ENCODE measurements around the gene DUS3L.

DUS3L gene, protein sequence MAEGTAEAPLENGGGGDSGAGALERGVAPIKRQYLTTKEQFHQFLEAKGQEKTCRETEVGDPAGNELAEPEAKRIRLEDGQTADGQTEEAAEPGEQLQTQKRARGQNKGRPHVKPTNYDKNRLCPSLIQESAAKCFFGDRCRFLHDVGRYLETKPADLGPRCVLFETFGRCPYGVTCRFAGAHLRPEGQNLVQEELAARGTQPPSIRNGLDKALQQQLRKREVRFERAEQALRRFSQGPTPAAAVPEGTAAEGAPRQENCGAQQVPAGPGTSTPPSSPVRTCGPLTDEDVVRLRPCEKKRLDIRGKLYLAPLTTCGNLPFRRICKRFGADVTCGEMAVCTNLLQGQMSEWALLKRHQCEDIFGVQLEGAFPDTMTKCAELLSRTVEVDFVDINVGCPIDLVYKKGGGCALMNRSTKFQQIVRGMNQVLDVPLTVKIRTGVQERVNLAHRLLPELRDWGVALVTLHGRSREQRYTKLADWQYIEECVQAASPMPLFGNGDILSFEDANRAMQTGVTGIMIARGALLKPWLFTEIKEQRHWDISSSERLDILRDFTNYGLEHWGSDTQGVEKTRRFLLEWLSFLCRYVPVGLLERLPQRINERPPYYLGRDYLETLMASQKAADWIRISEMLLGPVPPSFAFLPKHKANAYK

DNA sequence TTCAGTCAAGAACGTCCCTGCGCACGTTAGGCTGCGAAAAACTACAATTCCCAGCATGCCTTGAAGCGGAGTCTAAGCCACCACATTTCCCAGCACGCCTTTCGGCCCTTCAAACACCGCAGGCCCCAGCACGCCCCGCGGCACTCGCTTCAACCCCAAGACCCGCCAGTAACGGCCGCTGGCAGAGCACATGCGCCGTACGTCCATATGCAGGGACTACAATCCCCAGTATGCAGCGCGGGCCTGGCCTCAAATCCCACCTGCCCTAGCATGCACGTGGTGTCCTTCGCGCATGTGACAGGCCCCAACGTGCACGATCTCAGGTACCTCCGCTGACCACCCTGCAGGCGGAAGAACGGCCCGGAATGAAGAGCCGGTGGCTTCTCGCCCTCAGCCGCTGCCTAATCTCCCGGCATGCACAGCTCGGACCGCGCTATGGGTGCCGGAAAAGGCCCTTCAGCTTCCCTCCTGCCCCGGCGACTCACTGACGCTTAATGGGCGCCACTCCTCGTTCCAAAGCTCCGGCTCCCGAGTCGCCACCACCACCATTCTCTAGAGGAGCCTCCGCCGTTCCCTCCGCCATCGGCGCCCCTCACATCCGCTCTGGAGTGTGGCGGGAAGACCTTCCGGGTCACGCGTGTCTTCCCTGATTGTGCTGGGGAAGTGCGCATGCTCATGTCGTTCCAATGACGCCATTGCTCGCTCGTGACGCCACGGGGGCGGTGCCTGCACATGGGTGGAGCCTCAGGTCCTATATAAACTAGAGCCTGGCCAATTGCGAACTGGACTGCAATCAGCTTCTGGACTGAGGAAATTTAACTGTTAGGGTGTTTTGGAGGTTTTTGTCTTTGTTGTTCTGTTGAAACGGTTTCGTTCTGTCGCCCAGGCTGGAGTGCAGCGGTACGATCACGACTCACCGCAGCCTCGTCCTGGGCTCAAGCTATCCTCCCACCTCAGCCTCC lies at the start of gene DUS3L:
Gene DUS3L (minus strand): TSS at position 605 of the 962 bp plus-strand sequence. CDS start 22 bp downstream, at position 583.
- no peaks in the 10 kb centered on the region for H3K27me3 ChIP-seq (ENCODE audit: control insufficient read depth, insufficient read depth, low read length)
- peaks cover 12% of the 10 kb centered on the region for H3K36me3 ChIP-seq (ENCODE audit: control insufficient read depth, insufficient read depth, low read length)
- H3K9ac ChIP-seq (ENCODE audit: low read length), result peak within 1 kb of the TSS; percentile 66
- H3K4me3 ChIP-seq (ENCODE audit: low read length), result peak within 1 kb of the TSS; percentile 59
- no peaks in the 10 kb centered on the region for H3K9me3 ChIP-seq (ENCODE audit: control insufficient read depth, low read length)
- peaks cover 10% of the 10 kb centered on the region for H3K4me1 ChIP-seq (ENCODE audit: control insufficient read depth, insufficient read depth, low read length)

DNA sequence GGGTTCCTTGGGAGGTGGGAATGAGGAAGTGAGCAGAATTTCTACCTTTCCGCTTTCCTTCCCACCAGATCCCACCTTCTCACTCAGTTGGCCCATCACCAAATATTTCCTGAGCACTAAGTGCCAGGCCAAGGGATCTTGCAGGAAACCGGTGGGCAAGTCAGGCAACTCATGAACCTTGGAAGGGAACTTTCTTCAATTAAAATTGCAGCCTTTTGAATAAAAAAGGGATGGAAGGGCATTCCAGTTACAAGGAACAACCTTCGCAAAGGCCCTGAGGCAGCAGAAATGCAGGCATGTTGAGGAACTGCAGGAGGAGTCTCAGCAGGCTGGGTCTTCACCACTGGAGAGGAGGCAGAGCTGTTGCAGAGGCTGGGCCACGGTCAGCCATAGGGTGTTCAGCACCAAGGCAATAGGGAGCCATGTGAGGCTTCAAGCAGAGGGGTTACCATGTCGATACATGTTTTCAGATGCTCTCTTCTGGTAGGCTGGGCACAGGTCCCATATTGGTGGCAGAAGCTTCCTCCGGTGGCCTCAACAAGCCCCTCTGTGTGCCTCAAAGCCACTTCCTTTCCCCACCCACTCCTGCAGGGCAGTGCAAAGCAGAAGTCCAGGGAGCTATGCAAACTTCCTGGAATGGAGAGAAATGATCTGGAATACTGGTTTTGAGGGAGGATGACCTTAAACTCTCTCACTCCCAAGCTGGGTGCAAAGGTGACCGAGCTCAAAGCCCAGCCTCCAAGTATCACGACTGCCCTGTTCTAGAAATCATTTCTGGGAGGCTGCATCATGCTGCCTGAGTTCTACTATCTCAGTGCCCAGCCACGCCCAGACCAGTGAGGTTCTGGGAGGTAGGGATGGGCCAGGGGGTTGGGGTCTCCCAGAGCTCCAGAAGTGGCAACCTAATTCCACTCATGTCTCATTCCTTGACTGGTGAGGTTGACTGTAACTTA lies 48.4 kb upstream of the DUS3L start, which contains the start of gene FUT6:
Gene FUT6 (minus strand): TSS at position 638 of the 953 bp plus-strand sequence. CDS start 7,135 bp downstream, outside the sequence.
- Histone ChIP-seq H3K9me3 (ENCODE audit: control insufficient read depth, low read length) (no peaks in the 10 kb centered on the region), H3K4me3 (ENCODE audit: low read length) (peak within 1 kb of the TSS; percentile 56), H3K36me3 (ENCODE audit: control insufficient read depth, insufficient read depth, low read length) (no peaks in the 10 kb centered on the region), H3K9ac (ENCODE audit: low read length) (peak within 1 kb of the TSS; percentile 83), H3K27me3 (ENCODE audit: control insufficient read depth, insufficient read depth, low read length) (no peaks in the 10 kb centered on the region), H3K4me1 (ENCODE audit: control insufficient read depth, insufficient read depth, low read length) (peaks cover 11% of the 10 kb centered on the region)

DNA sequence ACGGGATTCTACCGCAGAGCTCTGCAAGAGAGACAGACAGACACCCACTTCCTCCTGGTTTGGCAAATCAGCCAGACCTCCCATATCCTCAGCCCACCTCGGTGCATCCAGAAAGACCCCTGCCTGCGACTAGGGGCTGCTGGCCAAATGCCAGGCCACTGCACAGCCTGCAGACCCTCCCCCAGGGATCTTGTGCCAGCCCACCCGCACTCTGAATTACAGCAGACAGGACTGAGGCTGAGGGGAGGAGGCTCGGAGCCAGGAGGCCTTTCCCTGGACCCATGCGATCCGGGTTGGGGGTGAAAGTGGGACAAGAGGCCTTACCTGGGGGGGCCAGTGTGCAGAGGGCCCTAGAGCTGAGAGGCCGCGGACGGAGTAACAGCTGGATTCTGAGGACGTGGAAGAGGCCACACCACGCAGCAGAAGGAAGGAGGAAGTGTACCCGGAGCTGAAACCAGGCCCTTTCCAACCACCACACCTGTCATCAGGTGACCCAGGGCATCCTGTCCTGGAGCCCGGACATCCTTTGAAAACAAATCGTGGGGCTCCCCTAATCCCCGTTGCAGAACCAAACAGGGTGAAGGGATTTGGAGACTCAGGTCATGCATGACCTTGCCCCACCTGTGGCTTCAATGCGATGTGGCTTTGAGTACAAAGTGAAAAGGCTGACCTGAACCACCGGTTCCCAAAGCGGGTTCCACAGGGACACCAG lies 47.5 kb upstream of the DUS3L start:
- Histone ChIP-seq H3K4me3 (ENCODE audit: low read length) (peak overlapping the region; percentile 56), H3K36me3 (ENCODE audit: control insufficient read depth, insufficient read depth, low read length) (no peaks in the 10 kb centered on the region), H3K9me3 (ENCODE audit: control insufficient read depth, low read length) (no peaks in the 10 kb centered on the region), H3K4me1 (ENCODE audit: control insufficient read depth, insufficient read depth, low read length) (peaks cover 11% of the 10 kb centered on the region), H3K9ac (ENCODE audit: low read length) (peak overlapping the region; percentile 83), H3K27me3 (ENCODE audit: control insufficient read depth, insufficient read depth, low read length) (no peaks in the 10 kb centered on the region)

DNA sequence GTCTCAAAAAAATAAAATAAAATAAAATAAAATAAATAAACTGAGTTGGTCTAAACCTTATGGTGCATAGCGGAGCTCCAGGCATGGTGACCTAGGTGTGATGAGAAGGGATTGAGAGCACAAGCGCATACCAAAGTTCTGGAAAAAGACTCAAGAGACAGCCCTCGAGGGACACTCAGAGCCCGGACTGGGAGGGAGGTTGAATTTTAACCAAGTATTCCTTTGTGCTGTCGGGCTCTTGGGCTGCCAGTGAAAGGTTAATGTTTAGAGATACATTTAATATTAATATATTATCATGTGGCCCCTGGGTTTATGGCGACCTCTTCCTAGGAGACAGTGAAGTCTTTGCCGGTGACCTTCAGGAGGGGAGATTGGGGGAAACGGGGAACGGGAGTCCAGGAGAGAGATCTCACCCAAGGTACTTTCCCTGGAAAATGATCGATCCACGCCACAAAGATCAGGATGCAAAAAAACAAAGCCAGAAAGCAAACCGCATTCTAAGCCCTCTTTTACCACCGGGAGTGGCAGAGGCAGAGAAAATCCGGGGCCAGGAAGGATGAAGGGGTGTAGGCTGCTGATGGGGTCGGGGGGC lies 46.9 kb upstream of the DUS3L start:
- Histone ChIP-seq H3K36me3 (ENCODE audit: control insufficient read depth, insufficient read depth, low read length) (no peaks in the 10 kb centered on the region), H3K27me3 (ENCODE audit: control insufficient read depth, insufficient read depth, low read length) (no peaks in the 10 kb centered on the region), H3K4me3 (ENCODE audit: low read length) (peak overlapping the region; percentile 56), H3K9me3 (ENCODE audit: control insufficient read depth, low read length) (no peaks in the 10 kb centered on the region), H3K9ac (ENCODE audit: low read length) (peak overlapping the region; percentile 83), H3K4me1 (ENCODE audit: control insufficient read depth, insufficient read depth, low read length) (peaks cover 11% of the 10 kb centered on the region)

DNA sequence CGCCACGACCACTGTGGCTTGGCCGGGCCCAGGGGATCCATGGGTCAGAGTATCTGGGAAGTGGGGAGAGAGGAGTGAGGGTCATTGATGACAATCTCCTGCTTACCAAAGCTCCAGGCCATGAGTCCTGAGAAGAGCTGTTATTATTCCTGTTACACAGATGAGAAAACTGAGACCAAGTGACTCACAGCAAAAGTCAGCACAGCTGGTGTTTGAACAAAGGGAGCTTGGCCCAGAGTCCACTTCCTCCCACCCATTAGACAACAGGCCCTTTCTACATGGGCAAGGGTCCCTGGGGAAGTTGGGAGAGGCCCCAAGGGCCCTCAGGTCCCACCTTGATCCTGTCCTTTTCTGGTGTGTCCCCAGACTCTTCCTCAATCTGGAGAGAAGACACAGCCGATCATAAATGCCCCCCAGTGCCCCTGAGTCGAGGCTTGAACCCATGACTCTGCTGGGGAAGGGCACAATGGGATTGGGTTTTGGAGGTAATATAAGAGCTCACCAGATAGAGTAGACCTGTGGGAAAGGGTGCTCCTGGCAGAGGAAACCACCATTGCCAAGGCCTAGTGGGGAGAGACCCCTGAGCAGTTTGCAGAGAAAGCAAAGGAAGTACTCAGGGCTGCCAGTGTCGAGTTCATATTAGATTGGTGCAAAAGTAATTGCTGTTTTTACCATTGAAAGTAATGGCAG lies 41.7 kb upstream of the DUS3L start:
- Histone ChIP-seq H3K9me3 (ENCODE audit: control insufficient read depth, low read length) (no peaks in the 10 kb centered on the region), H3K4me1 (ENCODE audit: control insufficient read depth, insufficient read depth, low read length) (peaks cover 18% of the 10 kb centered on the region), H3K9ac (ENCODE audit: low read length) (no peak overlapping the region), H3K4me3 (ENCODE audit: low read length) (no peak overlapping the region), H3K27me3 (ENCODE audit: control insufficient read depth, insufficient read depth, low read length) (peaks cover 8% of the 10 kb centered on the region), H3K36me3 (ENCODE audit: control insufficient read depth, insufficient read depth, low read length) (no peaks in the 10 kb centered on the region)

DNA sequence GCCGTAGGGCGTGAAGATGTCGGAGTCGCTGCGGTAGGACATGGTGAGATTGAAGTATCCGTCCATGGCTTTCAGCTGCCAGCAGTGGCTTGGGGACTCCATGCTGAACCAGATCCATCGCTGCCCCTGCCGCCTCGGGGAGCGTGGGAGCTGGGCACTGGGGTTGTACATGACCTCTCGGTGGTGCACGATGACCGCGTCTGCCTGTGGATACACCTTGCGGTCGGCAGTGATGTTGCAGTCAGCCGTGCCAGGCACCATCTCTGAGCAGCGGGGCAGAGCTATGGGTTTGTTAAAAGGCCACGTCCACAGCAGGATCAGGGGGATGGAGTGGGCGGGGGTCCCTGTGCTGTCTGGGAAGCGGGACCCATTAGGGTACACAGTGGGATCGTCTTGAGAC lies 41.1 kb upstream of the DUS3L start:
- Histone ChIP-seq H3K27me3 (ENCODE audit: control insufficient read depth, insufficient read depth, low read length) (peaks cover 8% of the 10 kb centered on the region), H3K9me3 (ENCODE audit: control insufficient read depth, low read length) (no peaks in the 10 kb centered on the region), H3K36me3 (ENCODE audit: control insufficient read depth, insufficient read depth, low read length) (no peaks in the 10 kb centered on the region), H3K4me3 (ENCODE audit: low read length) (no peak overlapping the region), H3K9ac (ENCODE audit: low read length) (no peak overlapping the region), H3K4me1 (ENCODE audit: control insufficient read depth, insufficient read depth, low read length) (peaks cover 23% of the 10 kb centered on the region)

DNA sequence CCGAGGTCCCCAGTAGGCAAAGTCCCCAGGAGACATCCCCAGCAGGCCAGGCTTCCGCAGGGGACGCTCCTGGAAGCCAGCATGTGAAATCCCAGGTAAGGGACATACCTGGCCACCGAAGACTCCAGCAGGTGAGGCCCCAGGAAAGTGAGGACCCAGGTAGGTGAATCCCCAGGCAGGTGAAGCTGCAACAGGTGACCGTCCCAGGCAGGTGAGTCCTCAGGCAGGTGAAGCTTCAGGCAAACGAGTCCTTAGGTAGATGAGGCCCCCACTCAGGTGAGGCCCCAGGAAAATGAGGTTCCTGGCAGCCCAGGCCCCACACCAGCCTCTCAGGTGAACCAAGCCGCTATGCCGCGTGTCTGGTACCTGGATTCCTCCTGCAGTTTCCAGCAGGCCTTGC lies 40.2 kb upstream of the DUS3L start:
- Histone ChIP-seq H3K27me3 (ENCODE audit: control insufficient read depth, insufficient read depth, low read length) (peaks cover 8% of the 10 kb centered on the region), H3K4me1 (ENCODE audit: control insufficient read depth, insufficient read depth, low read length) (peaks cover 27% of the 10 kb centered on the region), H3K9me3 (ENCODE audit: control insufficient read depth, low read length) (no peaks in the 10 kb centered on the region), H3K36me3 (ENCODE audit: control insufficient read depth, insufficient read depth, low read length) (no peaks in the 10 kb centered on the region), H3K4me3 (ENCODE audit: low read length) (no peak overlapping the region), H3K9ac (ENCODE audit: low read length) (no peak overlapping the region)

DNA sequence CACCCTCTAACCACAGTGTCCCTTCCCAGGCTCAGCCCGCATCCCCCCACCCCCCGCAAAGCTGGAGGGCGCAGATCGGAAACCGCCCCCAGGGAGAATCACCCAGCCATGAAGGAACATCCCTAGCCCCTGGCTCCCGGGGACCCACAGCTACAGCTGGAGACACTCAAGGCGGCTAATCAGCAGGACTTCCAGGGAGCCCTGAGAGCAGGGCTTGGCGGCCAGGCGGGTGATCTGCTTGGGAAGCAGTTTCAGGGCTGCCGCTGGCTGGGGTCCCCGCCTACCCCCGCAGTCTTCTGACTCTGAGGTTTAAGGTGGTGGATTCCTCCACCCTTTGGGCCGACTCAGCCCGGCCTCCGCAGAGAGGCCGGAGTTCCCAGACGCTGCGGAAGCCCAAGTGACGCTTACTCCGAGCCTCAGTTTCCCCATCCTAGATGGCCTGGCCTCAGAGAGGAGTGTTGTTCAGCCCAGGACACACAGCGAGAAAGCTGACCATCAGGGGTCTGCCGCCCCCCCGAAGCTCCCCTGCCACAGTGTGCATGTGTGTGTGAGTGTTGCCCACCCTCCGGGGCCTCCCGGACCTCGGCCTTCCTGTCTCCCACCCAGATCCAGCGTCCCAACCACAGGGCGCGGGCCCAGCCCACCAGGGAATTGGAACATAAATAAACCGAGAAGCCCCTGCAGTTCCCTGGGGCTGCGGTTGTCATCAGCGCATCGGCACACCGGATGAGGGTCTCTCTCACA lies 38.8 kb upstream of the DUS3L start:
- Histone ChIP-seq H3K9ac (ENCODE audit: low read length) (no peak overlapping the region), H3K4me3 (ENCODE audit: low read length) (no peak overlapping the region), H3K36me3 (ENCODE audit: control insufficient read depth, insufficient read depth, low read length) (no peaks in the 10 kb centered on the region), H3K9me3 (ENCODE audit: control insufficient read depth, low read length) (no peaks in the 10 kb centered on the region), H3K4me1 (ENCODE audit: control insufficient read depth, insufficient read depth, low read length) (peaks cover 27% of the 10 kb centered on the region), H3K27me3 (ENCODE audit: control insufficient read depth, insufficient read depth, low read length) (peaks cover 8% of the 10 kb centered on the region)

DNA sequence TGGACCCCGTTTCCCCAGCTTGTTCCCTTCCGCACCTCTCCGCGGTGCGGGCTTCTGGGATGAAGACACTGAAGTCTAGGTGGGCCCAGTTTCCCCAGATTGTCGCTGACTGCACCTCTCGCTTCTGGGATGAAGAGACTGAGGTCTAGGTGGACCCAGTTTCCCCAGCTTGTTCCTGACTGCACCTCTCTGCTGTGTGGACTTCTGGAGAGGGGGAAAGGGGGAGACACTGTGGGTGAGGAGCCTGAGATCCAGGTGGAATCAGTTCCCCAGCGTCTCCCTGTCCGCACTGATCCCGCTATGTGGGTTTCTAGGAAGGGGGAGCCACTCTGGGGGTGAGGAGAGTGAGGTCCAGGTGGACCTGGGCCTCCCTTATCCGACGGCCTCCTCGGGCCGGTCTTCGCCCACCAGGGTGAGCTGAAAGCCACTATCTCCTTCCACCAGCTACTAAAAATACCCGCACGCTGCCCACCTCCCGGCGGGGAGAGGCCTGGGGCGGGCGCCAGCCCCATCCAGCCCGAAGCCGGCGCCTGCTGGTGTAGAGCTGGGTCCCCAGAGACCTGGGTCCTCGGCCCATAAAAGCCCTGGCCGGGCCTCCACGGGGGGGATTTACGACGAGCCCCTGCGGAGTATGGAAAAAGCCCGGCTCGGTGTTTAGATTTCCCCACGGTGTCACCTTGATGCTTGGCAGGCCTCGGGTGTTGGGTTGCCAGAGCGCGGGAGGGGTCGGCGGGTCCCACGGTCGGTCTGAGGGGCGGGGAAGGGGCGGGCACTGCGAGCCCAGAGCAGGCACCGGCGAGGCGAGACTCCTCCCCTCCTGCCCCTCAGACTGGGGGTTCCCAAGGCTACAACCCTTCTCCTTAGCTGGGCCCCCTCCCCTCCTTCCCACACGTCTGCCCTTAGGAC lies 38.0 kb upstream of the DUS3L start:
- peaks cover 8% of the 10 kb centered on the region for H3K27me3 ChIP-seq (ENCODE audit: control insufficient read depth, insufficient read depth, low read length)
- H3K4me1 ChIP-seq (ENCODE audit: control insufficient read depth, insufficient read depth, low read length), result peaks cover 27% of the 10 kb centered on the region
- no peaks in the 10 kb centered on the region for H3K36me3 ChIP-seq (ENCODE audit: control insufficient read depth, insufficient read depth, low read length)
- peak overlapping the region; percentile 84 for H3K9ac ChIP-seq (ENCODE audit: low read length)
- H3K4me3 ChIP-seq (ENCODE audit: low read length), result peak overlapping the region; percentile 67
- H3K9me3 ChIP-seq (ENCODE audit: control insufficient read depth, low read length), result no peaks in the 10 kb centered on the region
